SU-DHL-6 (cell line): ENCODE data around the gene PCIF1.

Source experiments
- H2AFZ ChIP-seq: fragments of 200-600 bp; sonication (generic); 2 replicates; pipeline ENCODE4 v1.6.1; 2014; ENCODE audit warnings: low read depth, mild to moderate bottlenecking, moderate library complexity, mixed read lengths, antibody characterized with exemption, low read length; ENCODE audit not compliant: severe bottlenecking
- H3F3A ChIP-seq: fragments of 200-600 bp; shearing (Covaris generic); 2 replicates; pipeline ENCODE4 v1.6.0; 2016; ENCODE audit warnings: antibody characterized with exemption, mild to moderate bottlenecking; ENCODE audit not compliant: insufficient read depth
- H3K27ac ChIP-seq: fragments of 200-600 bp; sonication (generic); 2 replicates; pipeline ENCODE4 v1.5.1; 2016; ENCODE audit warnings: low read depth, mild to moderate bottlenecking, low read length, moderate library complexity, mixed read lengths
- H3K27me3 ChIP-seq: fragments of 200-600 bp; sonication (generic), shearing (Covaris generic); 2 replicates; pipeline ENCODE4 v1.6.0; 2014; ENCODE audit warnings: mild to moderate bottlenecking, low read length
- H3K36me3 ChIP-seq: fragments of 200-600 bp; sonication (generic); 2 replicates; pipeline ENCODE4 v1.6.1; 2014; ENCODE audit warnings: mild to moderate bottlenecking, low read length, mixed read lengths
- H3K4me2 ChIP-seq: fragments of 300-600, 200-600 bp; shearing (Covaris generic), sonication (generic); 2 replicates; pipeline ENCODE4 v1.6.0; 2014; ENCODE audit warnings: low read length, low read depth, mild to moderate bottlenecking; ENCODE audit not compliant: poor library complexity, severe bottlenecking
- H3K4me3 ChIP-seq: fragments of 200-600 bp; sonication (generic); 2 replicates; pipeline ENCODE4 v1.5.1; 2014; ENCODE audit warnings: antibody characterized with exemption, low read length, mild to moderate bottlenecking, mixed read lengths; ENCODE audit not compliant: insufficient read depth, poor library complexity, severe bottlenecking
- H3K79me2 ChIP-seq: fragments of 200-600 bp; sonication (generic); 2 replicates; pipeline ENCODE4 v1.6.1; 2014; ENCODE audit warnings: mild to moderate bottlenecking, low read length, moderate library complexity; ENCODE audit not compliant: insufficient read depth
- H3K9ac ChIP-seq: fragments of 200-600 bp; sonication (generic); 2 replicates; pipeline ENCODE4 v1.7.0; 2014; ENCODE audit warnings: mild to moderate bottlenecking, low read length
- H3K9me2 ChIP-seq: fragments of 200-600 bp; sonication (generic); replicated peaks from 2 replicates; pipeline ENCODE4 v1.6.1; 2014; ENCODE audit warnings: low read length; ENCODE audit not compliant: insufficient read depth
- H3K9me3 ChIP-seq: fragments of 200-600 bp; sonication (generic); 2 replicates; pipeline ENCODE4 v1.6.1; 2014; ENCODE audit warnings: low read length, mixed read lengths; ENCODE audit not compliant: insufficient read depth
- H4K20me1 ChIP-seq: fragments of 200-600 bp; sonication (generic); 2 replicates; pipeline ENCODE4 v1.6.1; 2014; ENCODE audit warnings: low read depth, mild to moderate bottlenecking, antibody characterized with exemption, low read length, moderate library complexity, mixed read lengths
- CTCF ChIP-seq: fragments of 200-600 bp; sonication (generic); IDR thresholded peaks from one replicate; pipeline ENCODE4 v1.5.1; 2017; ENCODE audit warnings: antibody characterized with exemption, mild to moderate bottlenecking, low read length, moderate library complexity; ENCODE audit not compliant: insufficient read depth, poor library complexity, severe bottlenecking
- EZH2phosphoT487 ChIP-seq: fragments of 200-600 bp; sonication (generic), shearing (Covaris generic); conservative IDR thresholded peaks from 2 replicates; pipeline ENCODE4 v1.6.1; 2018; ENCODE audit warnings: mild to moderate bottlenecking, antibody characterized with exemption, low read length, moderate library complexity, mixed read lengths

PCIF1 gene

GRCh38 chr20:45967551-45968080 is 33.1 kb downstream of the PCIF1 start:
- Histone ChIP-seq H3K27me3 (no peaks in the 10 kb centered on the region), H3K9me2 (no peaks in the 10 kb centered on the region), H3K36me3 (no peaks in the 10 kb centered on the region; the same call in 1 of the 2 replicates), H3K79me2 (peaks cover 27% of the 10 kb centered on the region), H3K9ac (no peak overlapping the region), H4K20me1 (no peaks in the 10 kb centered on the region; the same call in 1 of the 2 replicates), H3F3A (peaks cover 4% of the 10 kb centered on the region; the same call in 1 of the 2 replicates), H2AFZ (no peak overlapping the region), H3K4me2 (no peak overlapping the region), H3K4me3 (no peak overlapping the region), H3K9me3 (no peaks in the 10 kb centered on the region), H3K27ac (no peak overlapping the region)
- TF ChIP-seq EZH2phosphoT487 (no peak), CTCF (no peak)

GRCh38 chr20:45968081-45968671 is 33.7 kb downstream of the PCIF1 start:
- H3K27me3 ChIP-seq: no peaks in the 10 kb centered on the region
- H3K79me2 ChIP-seq: peaks cover 27% of the 10 kb centered on the region
- H3K4me2 ChIP-seq: no peak overlapping the region
- no peak overlapping the region for H3K27ac ChIP-seq
- peaks cover 4% of the 10 kb centered on the region; the same call in 1 of the 2 replicates for H3F3A ChIP-seq
- TF ChIP-seq EZH2phosphoT487: no peak
- TF ChIP-seq CTCF: no peak
- H3K9me3 ChIP-seq: no peaks in the 10 kb centered on the region
- no peaks in the 10 kb centered on the region; the same call in 1 of the 2 replicates for H3K36me3 ChIP-seq
- H3K9ac ChIP-seq: no peak overlapping the region
- no peak overlapping the region for H3K4me3 ChIP-seq
- H2AFZ ChIP-seq: no peak overlapping the region
- H3K9me2 ChIP-seq: no peaks in the 10 kb centered on the region
- H4K20me1 ChIP-seq: no peaks in the 10 kb centered on the region; the same call in 1 of the 2 replicates

GRCh38 chr20:45968801-45969711 is 34.6 kb downstream of the PCIF1 start:
- peaks cover 4% of the 10 kb centered on the region; the same call in 1 of the 2 replicates for H3F3A ChIP-seq
- H2AFZ ChIP-seq: no peak overlapping the region
- no peaks in the 10 kb centered on the region for H3K9me2 ChIP-seq
- no peaks in the 10 kb centered on the region for H3K9me3 ChIP-seq
- H3K27me3 ChIP-seq: no peaks in the 10 kb centered on the region
- peaks cover 27% of the 10 kb centered on the region for H3K79me2 ChIP-seq
- no peaks in the 10 kb centered on the region; the same call in 1 of the 2 replicates for H3K36me3 ChIP-seq
- H3K9ac ChIP-seq: no peak overlapping the region
- no peak overlapping the region for H3K27ac ChIP-seq
- TF ChIP-seq EZH2phosphoT487 (no peak), CTCF (no peak)
- no peak overlapping the region for H3K4me3 ChIP-seq
- H3K4me2 ChIP-seq: no peak overlapping the region
- H4K20me1 ChIP-seq: no peaks in the 10 kb centered on the region; the same call in 1 of the 2 replicates
